GM23338 (cell line): Measurements from ENCODE around the gene YBX1. TPM values are rescaled to one million over a fixed set of nuclear protein-coding genes. Genes with fewer than 3 reads are reported as not detected.
"Not testable (repeated sequence)": the region's sequence is repeated elsewhere in the genome, so short reads cannot be mapped to it uniquely, and the experiment has no call there.

ENCODE experiments used
- ATAC-seq: fragments of 200-7000 bp; cut with Tn5 transposase; 3 replicates; pipeline ENCODE4 v1.9.1; 2020
- DNase-seq: peaks from one replicate; pipeline ENCODE4 v3.0.0-alpha.2; 2015; ENCODE audit warnings: low spot score
- H2AFZ ChIP-seq: fragments of 200-600 bp; sonication (generic); 2 replicates; pipeline ENCODE4 v1.8.0; 2016; ENCODE audit warnings: antibody characterized with exemption, mild to moderate bottlenecking, moderate library complexity
- H3F3A ChIP-seq: fragments of 200-600 bp; sonication (generic); replicated peaks from 2 replicates; pipeline ENCODE4 v1.8.0; 2017; ENCODE audit warnings: antibody characterized with exemption, mixed run types, low read depth
- H3K27ac ChIP-seq: fragments of 200-600 bp; sonication (generic); 2 replicates; pipeline ENCODE4 v1.6.1; 2016; ENCODE audit warnings: low read depth
- H3K27me3 ChIP-seq: fragments of 200-600 bp; sonication (generic); 2 replicates; pipeline ENCODE4 v1.8.0; 2016; ENCODE audit warnings: mild to moderate bottlenecking, mixed run types, moderate library complexity; ENCODE audit not compliant: insufficient read depth
- H3K36me3 ChIP-seq: fragments of 200-600 bp; sonication (generic); 2 replicates; pipeline ENCODE4 v1.8.0; 2016; ENCODE audit warnings: mild to moderate bottlenecking; ENCODE audit not compliant: insufficient read depth
- H3K4me1 ChIP-seq: fragments of 200-600 bp; sonication (generic); 2 replicates; pipeline ENCODE4 v1.8.0; 2016; ENCODE audit warnings: mild to moderate bottlenecking, moderate library complexity; ENCODE audit not compliant: insufficient read depth
- H3K4me2 ChIP-seq: fragments of 200-600 bp; sonication (generic); 2 replicates; pipeline ENCODE4 v1.7.1; 2017; ENCODE audit warnings: mixed run types
- H3K4me3 ChIP-seq: fragments of 200-600 bp; sonication (generic); 2 replicates; pipeline ENCODE4 v1.6.1; 2016; ENCODE audit warnings: mixed run types
- H3K79me2 ChIP-seq: fragments of 200-600 bp; sonication (generic); replicated peaks from 2 replicates; pipeline ENCODE4 v1.8.0; 2017; ENCODE audit warnings: mild to moderate bottlenecking; ENCODE audit not compliant: insufficient read depth
- H3K9me2 ChIP-seq: fragments of 200-600 bp; sonication (generic); 2 replicates; pipeline ENCODE4 v1.8.0; 2017; ENCODE audit not compliant: insufficient read depth
- H4K20me1 ChIP-seq: fragments of 200-600 bp; sonication (generic); replicated peaks from 2 replicates; pipeline ENCODE4 v1.8.0; 2017; ENCODE audit warnings: mild to moderate bottlenecking; ENCODE audit not compliant: insufficient read depth
- H3K27ac Mint-ChIP-seq: 2 replicates; pipeline ENCODE4 v1.8.0; 2020; ENCODE audit warnings: inconsistent platforms, mild to moderate bottlenecking, moderate library complexity, mixed read lengths
- H3K27me3 Mint-ChIP-seq: 3 replicates; pipeline ENCODE4 v1.8.0; 2022; ENCODE audit warnings: low read depth, mild to moderate bottlenecking, moderate library complexity, mixed read lengths, inconsistent platforms; ENCODE audit not compliant: insufficient read depth, poor library complexity
- H3K36me3 Mint-ChIP-seq: 3 replicates; pipeline ENCODE4 v1.8.0; 2021; ENCODE audit warnings: low read depth, mild to moderate bottlenecking, inconsistent platforms, moderate library complexity, mixed read lengths
- H3K4me1 Mint-ChIP-seq: 3 replicates; pipeline ENCODE4 v1.8.0; 2020; ENCODE audit warnings: mild to moderate bottlenecking, inconsistent platforms, mixed read lengths
- H3K4me3 Mint-ChIP-seq: 3 replicates; pipeline ENCODE4 v1.8.0; 2021; ENCODE audit warnings: moderate library complexity, mild to moderate bottlenecking, inconsistent platforms, mixed read lengths
- H3K9me3 Mint-ChIP-seq: 3 replicates; pipeline ENCODE4 v1.8.0; 2020; ENCODE audit warnings: moderate library complexity, mild to moderate bottlenecking, inconsistent platforms, mixed read lengths
- CREB1 ChIP-seq: fragments of 250-450 bp; sonication (Bioruptor Pico); IDR thresholded peaks from 2 replicates; pipeline ENCODE4 v1.5.0; 2020; ENCODE audit warnings: low read depth, mild to moderate bottlenecking, moderate library complexity
- EZH2 ChIP-seq: fragments of 200-600 bp; sonication (generic); IDR thresholded peaks from one replicate; pipeline ENCODE4 v1.8.0; 2017; ENCODE audit warnings: antibody characterized with exemption, mild to moderate bottlenecking, low read depth; ENCODE audit not compliant: unreplicated experiment
- JUNB ChIP-seq: IDR thresholded peaks from one replicate; pipeline ENCODE4 v1.6.1; 2016; ENCODE audit warnings: antibody characterized with exemption; ENCODE audit not compliant: unreplicated experiment
- POLR2AphosphoS5 ChIP-seq: IDR thresholded peaks from 2 replicates; pipeline ENCODE4 v1.6.1; 2016; ENCODE audit warnings: antibody characterized with exemption, low read depth
- STAT1 ChIP-seq: IDR thresholded peaks from one replicate; pipeline ENCODE4 v1.6.1; 2016; ENCODE audit warnings: antibody characterized with exemption; ENCODE audit not compliant: unreplicated experiment
- ZNF114 ChIP-seq: fragments of 250-450 bp; sonication (Bioruptor Pico); IDR thresholded peaks from 2 replicates; pipeline ENCODE4 v1.5.0; 2020; ENCODE audit warnings: mild to moderate bottlenecking, moderate library complexity
- ZNF331 ChIP-seq: fragments of 250-450 bp; sonication (Bioruptor Pico); IDR thresholded peaks from 2 replicates; pipeline ENCODE4 v1.5.0; 2020; ENCODE audit warnings: low read depth, mild to moderate bottlenecking, moderate library complexity
- polyA plus RNA-seq: library from polyadenylated mRNA; unstranded; fragments of >200 nt; fragmentation: Nextera tagmentation; extraction: Ambion mirVana; gene quantifications from 2 replicates; pipeline ENCODE4 v1.2.1, GENCODE V29; 2016
- total RNA-seq: library from RNA; depleted of rRNA; stranded (reverse); fragments of >200 nt; shearing (Covaris generic); gene quantifications from 2 replicates; pipeline ENCODE4 v1.2.3, GENCODE V29; 2014
- TF ChIP-seq, protein P1 (sequence below): IDR thresholded peaks from one replicate; pipeline ENCODE4 v1.6.1; 2018; ENCODE audit warnings: antibody characterized with exemption; ENCODE audit not compliant: unreplicated experiment
- TF ChIP-seq, protein P2 (sequence below): IDR thresholded peaks from 2 replicates; pipeline ENCODE4 v1.6.1; 2016; ENCODE audit warnings: antibody characterized with exemption

Gene YBX1
- total and polyA plus RNA-seq, 2 experiments from 2014 or later: 1,282 to 1,441 TPM

DNA sequence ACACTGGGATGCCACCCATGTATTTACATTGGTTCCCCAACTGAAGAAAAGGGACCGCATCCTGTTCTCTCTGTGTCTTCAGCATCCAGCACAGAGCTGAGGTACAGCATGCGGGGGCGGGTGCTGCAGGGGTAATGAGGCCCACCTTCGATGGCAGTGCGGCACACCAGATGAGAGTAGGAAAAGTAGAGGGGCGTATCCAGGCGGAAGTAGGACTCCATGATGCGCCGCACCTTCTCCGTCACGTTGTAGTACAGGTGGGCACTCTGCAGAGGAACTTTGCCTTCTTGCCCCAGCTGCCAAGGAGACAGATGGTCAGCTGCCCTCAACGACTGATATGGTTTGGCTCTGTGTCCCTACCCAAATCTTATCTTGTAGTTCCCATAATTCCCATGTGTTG, 67.8 kb downstream of the YBX1 start:
- no peak overlapping the region; the same call in 2 of the 3 replicates for H3K4me3 Mint-ChIP-seq
- Histone ChIP-seq H4K20me1 (no peaks in the 10 kb centered on the region), H3K4me1 (no peaks in the 10 kb centered on the region), H2AFZ (no peak overlapping the region), H3K4me3 (no peak overlapping the region), H3K4me2 (no peak overlapping the region), H3K9me2 (no peaks in the 10 kb centered on the region), H3F3A (0 out of 2 replicates have a peak, but pooled peaks cover 3% of the 10 kb centered on the region), H3K27ac (no peak overlapping the region), H3K27me3 (no peaks in the 10 kb centered on the region), H3K79me2 (no peaks in the 10 kb centered on the region), H3K36me3 (peaks cover 34% of the 10 kb centered on the region)
- H3K27ac Mint-ChIP-seq: no peak overlapping the region
- no peak for DNase-seq
- no peak for TF ChIP-seq CREB1 (CRISPR knock-in tag)
- TF ChIP-seq POLR2AphosphoS5: no peak
- TF ChIP-seq JUNB: no peak
- no peak for TF ChIP-seq ZNF114 (CRISPR knock-in tag)
- H3K9me3 Mint-ChIP-seq: peaks cover 18% of the 10 kb centered on the region
- ATAC-seq: no peak
- peaks cover 67% of the 10 kb centered on the region for H3K36me3 Mint-ChIP-seq
- peaks cover 20% of the 10 kb centered on the region for H3K27me3 Mint-ChIP-seq
- H3K4me1 Mint-ChIP-seq: no peaks in the 10 kb centered on the region

DNA sequence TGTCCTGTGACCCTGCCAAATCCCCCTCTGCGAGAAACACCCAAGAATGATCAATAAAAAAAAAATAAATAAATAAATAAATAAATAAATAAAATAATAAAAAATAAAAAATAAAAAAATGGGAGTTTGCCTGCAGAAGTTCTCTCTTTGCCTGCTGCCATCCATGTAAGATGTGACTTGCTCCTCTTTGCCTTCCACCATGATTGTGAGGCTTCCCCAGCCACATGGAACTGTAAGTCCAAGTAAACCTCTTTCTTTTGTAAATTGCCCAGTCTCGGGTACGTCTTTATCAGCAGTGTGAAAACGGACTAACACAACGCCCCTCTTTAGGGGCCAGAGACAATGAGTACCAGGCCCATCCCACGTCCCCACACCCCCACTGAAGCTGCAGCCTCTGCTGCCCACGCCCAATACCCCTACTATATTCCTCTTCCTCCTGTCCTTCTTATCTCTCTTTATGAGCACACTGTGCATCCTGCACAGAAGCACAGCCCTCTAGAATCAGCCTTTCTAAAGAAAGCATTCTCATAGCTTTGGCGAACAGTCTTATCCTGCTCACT, 69.4 kb downstream of the YBX1 start:
- not testable (repeated sequence) for H3K4me3 ChIP-seq, H3K4me1 Mint-ChIP-seq, H4K20me1 ChIP-seq, H3K4me2 ChIP-seq, H3K27me3 ChIP-seq, H3K27ac ChIP-seq, H2AFZ ChIP-seq, H3K4me3 Mint-ChIP-seq, ATAC-seq, DNase-seq, H3F3A ChIP-seq, H3K27ac Mint-ChIP-seq, H3K79me2 ChIP-seq, H3K9me2 ChIP-seq, H3K4me1 ChIP-seq
- H3K36me3 ChIP-seq: peaks cover 49% of the 10 kb centered on the region
- H3K9me3 Mint-ChIP-seq: peaks cover 18% of the 10 kb centered on the region
- peaks cover 76% of the 10 kb centered on the region for H3K36me3 Mint-ChIP-seq
- H3K27me3 Mint-ChIP-seq: peaks cover 21% of the 10 kb centered on the region

DNA sequence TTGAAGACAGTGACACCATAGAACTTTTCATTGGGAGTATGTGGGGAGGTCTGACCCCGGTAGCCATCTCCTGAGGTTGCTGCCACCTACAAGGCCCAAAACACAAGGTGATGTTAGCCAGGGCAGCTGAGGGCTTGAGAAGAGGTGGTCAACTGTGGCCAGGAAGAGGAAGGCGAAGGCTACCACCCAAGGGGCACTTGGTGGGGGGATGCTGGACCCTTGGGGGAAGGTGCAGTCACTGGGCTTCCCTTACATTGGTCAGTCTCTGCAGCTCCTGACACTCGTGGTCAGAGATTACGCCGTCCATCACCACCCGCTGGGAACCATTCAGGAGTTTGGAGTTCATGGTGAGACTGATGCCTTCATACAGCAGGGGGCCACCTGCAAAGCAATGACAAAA, 70.1 kb downstream of the YBX1 start:
- Mint-ChIP-seq H3K9me3 (peaks cover 18% of the 10 kb centered on the region), H3K4me3 (no peak overlapping the region), H3K4me1 (peaks cover 2% of the 10 kb centered on the region), H3K36me3 (peaks cover 78% of the 10 kb centered on the region), H3K27me3 (peaks cover 15% of the 10 kb centered on the region), H3K27ac (no peak overlapping the region)
- H3K27me3 ChIP-seq: no peaks in the 10 kb centered on the region
- peaks cover 50% of the 10 kb centered on the region for H3K36me3 ChIP-seq
- no peaks in the 10 kb centered on the region for H3K4me1 ChIP-seq
- no peak overlapping the region for H3K4me3 ChIP-seq
- H3K9me2 ChIP-seq: no peaks in the 10 kb centered on the region; the same call in 1 of the 2 replicates
- no peak overlapping the region for H3K4me2 ChIP-seq
- ATAC-seq (no peak), DNase-seq (no peak)
- H3K79me2 ChIP-seq: no peaks in the 10 kb centered on the region
- no peak overlapping the region for H3K27ac ChIP-seq
- no peaks in the 10 kb centered on the region; the same call in 1 of the 2 replicates for H4K20me1 ChIP-seq
- H2AFZ ChIP-seq: no peak overlapping the region
- H3F3A ChIP-seq: 0 out of 2 replicates have a peak, but pooled peaks cover 2% of the 10 kb centered on the region
- no peak for TF ChIP-seq STAT1
- TF ChIP-seq, protein P1, sequence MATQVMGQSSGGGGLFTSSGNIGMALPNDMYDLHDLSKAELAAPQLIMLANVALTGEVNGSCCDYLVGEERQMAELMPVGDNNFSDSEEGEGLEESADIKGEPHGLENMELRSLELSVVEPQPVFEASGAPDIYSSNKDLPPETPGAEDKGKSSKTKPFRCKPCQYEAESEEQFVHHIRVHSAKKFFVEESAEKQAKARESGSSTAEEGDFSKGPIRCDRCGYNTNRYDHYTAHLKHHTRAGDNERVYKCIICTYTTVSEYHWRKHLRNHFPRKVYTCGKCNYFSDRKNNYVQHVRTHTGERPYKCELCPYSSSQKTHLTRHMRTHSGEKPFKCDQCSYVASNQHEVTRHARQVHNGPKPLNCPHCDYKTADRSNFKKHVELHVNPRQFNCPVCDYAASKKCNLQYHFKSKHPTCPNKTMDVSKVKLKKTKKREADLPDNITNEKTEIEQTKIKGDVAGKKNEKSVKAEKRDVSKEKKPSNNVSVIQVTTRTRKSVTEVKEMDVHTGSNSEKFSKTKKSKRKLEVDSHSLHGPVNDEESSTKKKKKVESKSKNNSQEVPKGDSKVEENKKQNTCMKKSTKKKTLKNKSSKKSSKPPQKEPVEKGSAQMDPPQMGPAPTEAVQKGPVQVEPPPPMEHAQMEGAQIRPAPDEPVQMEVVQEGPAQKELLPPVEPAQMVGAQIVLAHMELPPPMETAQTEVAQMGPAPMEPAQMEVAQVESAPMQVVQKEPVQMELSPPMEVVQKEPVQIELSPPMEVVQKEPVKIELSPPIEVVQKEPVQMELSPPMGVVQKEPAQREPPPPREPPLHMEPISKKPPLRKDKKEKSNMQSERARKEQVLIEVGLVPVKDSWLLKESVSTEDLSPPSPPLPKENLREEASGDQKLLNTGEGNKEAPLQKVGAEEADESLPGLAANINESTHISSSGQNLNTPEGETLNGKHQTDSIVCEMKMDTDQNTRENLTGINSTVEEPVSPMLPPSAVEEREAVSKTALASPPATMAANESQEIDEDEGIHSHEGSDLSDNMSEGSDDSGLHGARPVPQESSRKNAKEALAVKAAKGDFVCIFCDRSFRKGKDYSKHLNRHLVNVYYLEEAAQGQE: no peak
- TF ChIP-seq, protein P2, sequence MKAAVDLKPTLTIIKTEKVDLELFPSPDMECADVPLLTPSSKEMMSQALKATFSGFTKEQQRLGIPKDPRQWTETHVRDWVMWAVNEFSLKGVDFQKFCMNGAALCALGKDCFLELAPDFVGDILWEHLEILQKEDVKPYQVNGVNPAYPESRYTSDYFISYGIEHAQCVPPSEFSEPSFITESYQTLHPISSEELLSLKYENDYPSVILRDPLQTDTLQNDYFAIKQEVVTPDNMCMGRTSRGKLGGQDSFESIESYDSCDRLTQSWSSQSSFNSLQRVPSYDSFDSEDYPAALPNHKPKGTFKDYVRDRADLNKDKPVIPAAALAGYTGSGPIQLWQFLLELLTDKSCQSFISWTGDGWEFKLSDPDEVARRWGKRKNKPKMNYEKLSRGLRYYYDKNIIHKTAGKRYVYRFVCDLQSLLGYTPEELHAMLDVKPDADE: no peak
- TF ChIP-seq ZNF331: no peak
- TF ChIP-seq CREB1 (CRISPR knock-in tag): no peak
- no peak for TF ChIP-seq JUNB
- no peak for TF ChIP-seq EZH2
